OCI-LY7 (cell line): ENCODE data around the gene ASB1. TPM values are rescaled to one million over a fixed set of nuclear protein-coding genes. Genes with fewer than 3 reads are reported as not detected.

Source experiments
- BruUV-seq: library from RNA; stranded (reverse); fragments of 400-500 nt; replicated peaks from 2 replicates; lab custom pipeline; 2021; lab: Mats Ljungman, UMichigan
- CTCF ChIA-PET: fragments of 300-600 bp; sonication (Branson Sonifier 250); formaldehyde crosslinking; loops from one replicate; lab custom pipeline; 2022; ENCODE audit warnings: antibody characterized with exemption; ENCODE audit not compliant: unreplicated experiment; lab: Charles Lee
- POLR2A ChIA-PET: fragments of 300-600 bp; sonication (Branson Sonifier 250); formaldehyde crosslinking; loops from one replicate; lab custom pipeline; 2022; ENCODE audit warnings: antibody characterized with exemption; lab: Charles Lee
- DNase-seq: peaks from one replicate; pipeline ENCODE4 v3.0.0-alpha.2; 2015; ENCODE audit warnings: low spot score
- H2AFZ ChIP-seq: fragments of 200-600 bp; sonication (generic), shearing (Covaris generic); 2 replicates; pipeline ENCODE4 v1.6.1; 2014; ENCODE audit warnings: mild to moderate bottlenecking, antibody characterized with exemption, low read length, moderate library complexity
- H3K27ac ChIP-seq: fragments of 200-600 bp; sonication (generic); 2 replicates; pipeline ENCODE4 v1.5.1; 2014; ENCODE audit warnings: mixed run types, low read depth, mild to moderate bottlenecking, moderate library complexity, low read length, inconsistent platforms; ENCODE audit not compliant: poor library complexity, severe bottlenecking
- H3K36me3 ChIP-seq: fragments of 200-600 bp; sonication (generic); 2 replicates; pipeline ENCODE4 v1.6.1; 2014; ENCODE audit warnings: mild to moderate bottlenecking, antibody characterized with exemption, low read length, moderate library complexity, mixed read lengths; ENCODE audit not compliant: insufficient read depth
- H3K4me1 ChIP-seq: fragments of 200-600 bp; sonication (generic); 2 replicates; pipeline ENCODE4 v1.5.1; 2014; ENCODE audit warnings: mild to moderate bottlenecking, low read length; ENCODE audit not compliant: insufficient read depth, poor library complexity, severe bottlenecking
- H3K4me2 ChIP-seq: fragments of 200-600 bp; sonication (generic); 2 replicates; pipeline ENCODE4 v1.6.1; 2014; ENCODE audit warnings: mild to moderate bottlenecking, low read length
- H3K4me3 ChIP-seq: fragments of 200-600 bp; sonication (generic); 2 replicates; pipeline ENCODE4 v1.5.1; 2014; ENCODE audit warnings: mild to moderate bottlenecking, low read depth, low read length; ENCODE audit not compliant: poor library complexity, severe bottlenecking
- H3K79me2 ChIP-seq: fragments of 200-600 bp; sonication (generic); 2 replicates; pipeline ENCODE4 v1.6.1; 2016; ENCODE audit warnings: low read depth, mild to moderate bottlenecking, low read length, moderate library complexity, mixed read lengths; ENCODE audit not compliant: insufficient read depth
- H3K9me2 ChIP-seq: fragments of 200-600 bp; sonication (generic); 2 replicates; pipeline ENCODE4 v1.6.1; 2016; ENCODE audit warnings: mild to moderate bottlenecking, low read length, mixed read lengths; ENCODE audit not compliant: insufficient read depth
- H3K9me3 ChIP-seq: fragments of 200-600 bp; sonication (generic); 2 replicates; pipeline ENCODE4 v1.6.1; 2014; ENCODE audit warnings: mild to moderate bottlenecking, mixed run types, low read length, mixed read lengths
- H4K20me1 ChIP-seq: fragments of 200-600 bp; sonication (generic); 2 replicates; pipeline ENCODE4 v1.6.1; 2014; ENCODE audit warnings: mild to moderate bottlenecking, antibody characterized with exemption, low read length, moderate library complexity, mixed read lengths; ENCODE audit not compliant: insufficient read depth
- EZH2phosphoT487 ChIP-seq: fragments of 200-600 bp; sonication (generic); IDR thresholded peaks from 2 replicates; pipeline ENCODE4 v1.6.1; 2018; ENCODE audit warnings: low read depth, borderline replicate concordance, mild to moderate bottlenecking, mixed run types, antibody characterized with exemption, low read length, moderate library complexity, mixed read lengths
- intact Hi-C: fragments of 100-400 bp; cut with micrococcal nuclease; formaldehyde crosslinking; loops from one replicate; pipeline ENCODE4 v1.10.0; 2022; ENCODE audit not compliant: unreplicated experiment
- total RNA-seq, 2 experiments: library from RNA; depleted of rRNA in 1 of 2; stranded (reverse); fragments of >200 nt in 1 of 2; shearing (Covaris generic) in 1 of 2; gene quantifications; 2 replicates each; pipeline ENCODE4 v1.2.3, GENCODE V29; 2014 to 2022
- TF ChIP-seq, protein P1 (sequence below): fragments of 200-600 bp; sonication (generic); conservative IDR thresholded peaks from 2 replicates; pipeline ENCODE4 v1.5.1; 2014; ENCODE audit warnings: mild to moderate bottlenecking, antibody characterized with exemption, low read length, moderate library complexity, mixed read lengths

The ASB1 gene
- total RNA-seq, 2 experiments from 2014 or later = 19.4 to 37.7 TPM

DNA sequence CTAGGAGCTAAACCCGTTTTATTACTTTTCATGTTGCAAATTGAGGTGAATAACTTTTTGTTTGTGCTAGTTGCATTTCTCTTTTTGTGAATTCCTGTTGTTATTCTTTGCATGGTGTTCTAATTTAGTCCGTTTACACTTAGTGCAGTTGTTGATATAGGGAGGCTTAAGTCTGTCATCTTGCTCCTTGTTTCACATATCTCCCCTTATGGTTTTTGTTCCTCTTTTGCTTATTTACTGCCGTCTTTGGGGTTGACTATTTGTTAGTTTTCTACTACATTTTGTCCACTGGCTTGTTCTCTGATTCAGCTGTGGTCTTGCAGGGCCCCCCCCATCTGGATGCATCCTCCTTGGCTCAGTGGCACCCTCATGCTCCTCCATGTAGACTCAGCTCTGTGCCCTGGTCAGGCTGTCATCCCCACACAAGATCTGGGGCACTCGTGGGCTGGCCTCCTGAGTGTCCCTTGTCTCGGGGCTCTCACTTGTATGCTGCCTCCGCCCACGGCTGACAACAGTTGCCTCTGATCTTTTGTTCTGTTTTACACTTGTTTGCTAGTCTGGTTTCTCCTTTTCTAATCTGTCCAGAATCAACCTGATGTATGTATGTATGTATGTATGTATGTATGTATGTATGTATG, 42.9 kb upstream of the ASB1 start:
- intact Hi-C loops = no loop called here
- TF ChIP-seq, protein P1, sequence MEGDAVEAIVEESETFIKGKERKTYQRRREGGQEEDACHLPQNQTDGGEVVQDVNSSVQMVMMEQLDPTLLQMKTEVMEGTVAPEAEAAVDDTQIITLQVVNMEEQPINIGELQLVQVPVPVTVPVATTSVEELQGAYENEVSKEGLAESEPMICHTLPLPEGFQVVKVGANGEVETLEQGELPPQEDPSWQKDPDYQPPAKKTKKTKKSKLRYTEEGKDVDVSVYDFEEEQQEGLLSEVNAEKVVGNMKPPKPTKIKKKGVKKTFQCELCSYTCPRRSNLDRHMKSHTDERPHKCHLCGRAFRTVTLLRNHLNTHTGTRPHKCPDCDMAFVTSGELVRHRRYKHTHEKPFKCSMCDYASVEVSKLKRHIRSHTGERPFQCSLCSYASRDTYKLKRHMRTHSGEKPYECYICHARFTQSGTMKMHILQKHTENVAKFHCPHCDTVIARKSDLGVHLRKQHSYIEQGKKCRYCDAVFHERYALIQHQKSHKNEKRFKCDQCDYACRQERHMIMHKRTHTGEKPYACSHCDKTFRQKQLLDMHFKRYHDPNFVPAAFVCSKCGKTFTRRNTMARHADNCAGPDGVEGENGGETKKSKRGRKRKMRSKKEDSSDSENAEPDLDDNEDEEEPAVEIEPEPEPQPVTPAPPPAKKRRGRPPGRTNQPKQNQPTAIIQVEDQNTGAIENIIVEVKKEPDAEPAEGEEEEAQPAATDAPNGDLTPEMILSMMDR = no peak
- no peak for TF ChIP-seq EZH2phosphoT487
- no peak overlapping the region for H3K4me2 ChIP-seq
- no peak overlapping the region for H3K4me3 ChIP-seq
- CTCF ChIA-PET = no interaction called here
- H3K4me1 ChIP-seq = no peaks in the 10 kb centered on the region
- DNase-seq = no peak
- POLR2A ChIA-PET = no interaction called here
- H3K79me2 ChIP-seq = no peaks in the 10 kb centered on the region
- H4K20me1 ChIP-seq = no peaks in the 10 kb centered on the region
- H3K36me3 ChIP-seq = no peaks in the 10 kb centered on the region
- no peak overlapping the region for H2AFZ ChIP-seq
- no TSS peak for BruUV-seq
- H3K27ac ChIP-seq = no peak overlapping the region
- H3K9me2 ChIP-seq = no peaks in the 10 kb centered on the region
- H3K9me3 ChIP-seq = no peaks in the 10 kb centered on the region

DNA sequence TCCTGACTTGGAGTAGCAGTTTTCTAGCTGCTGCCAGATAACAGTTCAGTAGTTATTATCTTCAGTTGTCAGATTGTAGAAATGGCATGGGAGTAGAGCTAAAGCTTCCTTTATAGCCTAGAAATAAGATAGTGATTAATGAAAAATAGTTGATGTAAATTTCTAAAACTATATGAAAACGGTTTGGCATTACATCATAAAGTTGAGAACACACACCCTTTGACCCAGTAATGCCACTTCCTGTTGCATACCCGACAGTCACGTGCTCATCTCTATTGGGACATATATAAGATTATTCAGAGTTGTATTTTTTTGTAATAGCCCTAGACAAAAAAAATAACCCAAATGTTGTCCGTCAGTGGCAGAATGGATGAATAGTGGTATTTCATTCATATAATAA, 39.4 kb upstream of the ASB1 start:
- Histone ChIP-seq H3K27ac (no peak overlapping the region), H2AFZ (no peak overlapping the region), H3K36me3 (no peaks in the 10 kb centered on the region), H3K9me3 (no peaks in the 10 kb centered on the region), H4K20me1 (no peaks in the 10 kb centered on the region), H3K79me2 (no peaks in the 10 kb centered on the region), H3K4me3 (no peak overlapping the region), H3K4me2 (no peak overlapping the region), H3K4me1 (no peaks in the 10 kb centered on the region), H3K9me2 (no peaks in the 10 kb centered on the region)
- intact Hi-C loops = no loop called here
- ChIA-PET CTCF (no interaction called here), POLR2A (interaction anchor here (0.7 kb wide), 1 partner anchor 9 kb away, joined by 4 read pairs; no protein-coding TSS in a partner anchor)
- no peak for TF ChIP-seq EZH2phosphoT487
- BruUV-seq = no TSS peak
- DNase-seq = no peak

DNA sequence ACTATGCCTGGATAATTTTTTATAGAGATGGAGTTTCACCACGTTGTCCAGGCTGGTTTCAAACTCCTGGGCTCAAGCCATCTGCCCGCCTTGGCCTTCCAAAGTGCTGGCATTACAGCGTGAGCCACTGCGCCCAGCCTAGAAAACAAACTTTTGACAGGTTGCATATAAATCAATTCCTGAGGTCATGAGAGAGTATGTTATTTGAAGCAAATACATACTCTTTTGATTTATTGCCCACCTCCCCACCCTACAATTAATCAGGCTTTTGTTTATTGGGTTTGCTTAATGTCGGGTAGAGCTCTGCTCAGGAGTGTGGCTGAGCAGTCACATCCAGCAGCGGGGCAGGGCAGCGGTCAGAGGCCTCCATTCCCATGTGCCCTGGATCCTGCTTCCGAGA, 37.9 kb upstream of the ASB1 start:
- no peaks in the 10 kb centered on the region for H3K9me3 ChIP-seq
- no TSS peak for BruUV-seq
- no peak for TF ChIP-seq EZH2phosphoT487
- TF ChIP-seq, protein P1 = no peak
- intact Hi-C loops = no loop called here
- H3K9me2 ChIP-seq = no peaks in the 10 kb centered on the region
- no peak for DNase-seq
- CTCF ChIA-PET = no interaction called here
- POLR2A ChIA-PET = no interaction called here
- H3K4me3 ChIP-seq = no peak overlapping the region
- no peak overlapping the region for H2AFZ ChIP-seq
- H3K79me2 ChIP-seq = no peaks in the 10 kb centered on the region
- H3K4me2 ChIP-seq = no peak overlapping the region
- H3K36me3 ChIP-seq = no peaks in the 10 kb centered on the region
- H3K4me1 ChIP-seq = no peaks in the 10 kb centered on the region
- no peak overlapping the region for H3K27ac ChIP-seq
- no peaks in the 10 kb centered on the region for H4K20me1 ChIP-seq
